ENCODE data around the gene ZC3H15. TPM values are rescaled to one million over a fixed set of nuclear protein-coding genes. Genes with fewer than 3 reads are reported as not detected.
A peak's percentile ranks its signal among the peaks of the same experiment; 100 is the strongest.

ZC3H15 gene
- total RNA-seq, 6 experiments from 2014 or later, result 20.7 to 41.2 (median 30.5) TPM

GRCh38 chr2:186532891-186533290 lies 46.8 kb downstream of the ZC3H15 start:
- ATAC-seq, result no peak
- Histone ChIP-seq H3K27ac (no peak overlapping the region), H3K27me3 (no peaks in the 10 kb centered on the region), H3K4me3 (no peak overlapping the region), H3K9me3 (no peaks in the 10 kb centered on the region), H3K4me1 (peaks cover 0 to 6% (median 0%) of the 10 kb centered on the region in 4 donors), H3K36me3 (no peaks in the 10 kb centered on the region)
- 60% methylated on average over 1 of the region's 1 CpG for WGBS (ENCODE audit: insufficient coverage, low coverage, low lambda C conversion rate, missing lambda C conversion rate)
- DNase-seq, result no peak
- TF ChIP-seq CTCF (IDR thresholded peaks at IDR 0.05) (no peak), POLR2A (IDR thresholded peaks at IDR 0.05) (no peak)
- intact Hi-C loops (cut with DNase I), result no loop called here

GRCh38 chr2:186533717-186534116 lies 47.7 kb downstream of the ZC3H15 start:
- ATAC-seq (peak; percentile 66 to 88 (median 82)), DNase-seq (no peak)
- H3K4me1 ChIP-seq, result peaks cover 0 to 6% (median 0%) of the 10 kb centered on the region in 4 donors
- H3K27me3 ChIP-seq, result no peaks in the 10 kb centered on the region
- no peaks in the 10 kb centered on the region for H3K36me3 ChIP-seq
- intact Hi-C loops (cut with DNase I), result no loop called here
- TF ChIP-seq CTCF (IDR thresholded peaks at IDR 0.05), result no peak
- no peak overlapping the region for H3K4me3 ChIP-seq
- H3K9me3 ChIP-seq, result no peaks in the 10 kb centered on the region
- H3K27ac ChIP-seq, result no peak overlapping the region

GRCh38 chr2:186534406-186534805 lies 48.3 kb downstream of the ZC3H15 start:
- Histone ChIP-seq H3K27me3 (no peaks in the 10 kb centered on the region), H3K9me3 (no peaks in the 10 kb centered on the region), H3K4me1 (peaks cover 0 to 6% (median 0%) of the 10 kb centered on the region in 4 donors), H3K36me3 (no peaks in the 10 kb centered on the region), H3K27ac (no peak overlapping the region), H3K4me3 (no peak overlapping the region)
- no peak for DNase-seq
- intact Hi-C loops (cut with DNase I), result no loop called here
- no peak for ATAC-seq
- WGBS (ENCODE audit: insufficient coverage, low coverage, low lambda C conversion rate, missing lambda C conversion rate), result 91% methylated on average over 3 of the region's 3 CpGs
- TF ChIP-seq POLR2A (IDR thresholded peaks at IDR 0.05) (no peak), CTCF (IDR thresholded peaks at IDR 0.05) (no peak)

- H3K9me3 ChIP-seq, result no peaks in the 10 kb centered on the region
- no peaks in the 10 kb centered on the region for H3K27me3 ChIP-seq
- H3K36me3 ChIP-seq, result no peaks in the 10 kb centered on the region
- no peak for ATAC-seq
- intact Hi-C loops (cut with DNase I), result no loop called here
- peaks cover 0 to 6% (median 0%) of the 10 kb centered on the region in 4 donors for H3K4me1 ChIP-seq
- 91% methylated on average over 3 of the region's 3 CpGs for WGBS (ENCODE audit: insufficient coverage, low coverage, low lambda C conversion rate, missing lambda C conversion rate)
- TF ChIP-seq CTCF (IDR thresholded peaks at IDR 0.05) (no peak), POLR2A (IDR thresholded peaks at IDR 0.05) (no peak)
- no peak overlapping the region for H3K4me3 ChIP-seq
- DNase-seq, result no peak
- H3K27ac ChIP-seq, result no peak overlapping the region
Measured at GRCh38 chr2:186535861-186536260, 49.8 kb downstream of the ZC3H15 start.

- no peaks in the 10 kb centered on the region for H3K27me3 ChIP-seq
- DNase-seq (no peak), ATAC-seq (no peak)
- no peaks in the 10 kb centered on the region for H3K9me3 ChIP-seq
- peaks cover 0 to 6% (median 0%) of the 10 kb centered on the region in 4 donors for H3K4me1 ChIP-seq
- H3K27ac ChIP-seq, result no peak overlapping the region
- intact Hi-C loops (cut with DNase I), result no loop called here
- H3K4me3 ChIP-seq, result no peak overlapping the region
- H3K36me3 ChIP-seq, result no peaks in the 10 kb centered on the region
- WGBS (ENCODE audit: insufficient coverage, low coverage, low lambda C conversion rate, missing lambda C conversion rate), result 87% methylated on average over 4 of the region's 4 CpGs
- no peak for TF ChIP-seq POLR2A (IDR thresholded peaks at IDR 0.05)
- no peak for TF ChIP-seq CTCF (IDR thresholded peaks at IDR 0.05)
Measured at GRCh38 chr2:186537019-186537418, 51.0 kb downstream of the ZC3H15 start.

Measured in right lobe of liver (tissue), 6 donors.